IPS DF 4.7 (cell line): Measurements from ENCODE around the gene AKAP6.
"Not testable (repeated sequence)": the region's sequence is repeated elsewhere in the genome, so short reads cannot be mapped to it uniquely, and the experiment has no call there.

Experiments
- DNase-seq: peaks from one replicate; pipeline ENCODE4 v3.0.0-alpha.2; 2013; ENCODE audit warnings: low spot score; ENCODE audit errors: extremely low read depth

The AKAP6 gene

DNA sequence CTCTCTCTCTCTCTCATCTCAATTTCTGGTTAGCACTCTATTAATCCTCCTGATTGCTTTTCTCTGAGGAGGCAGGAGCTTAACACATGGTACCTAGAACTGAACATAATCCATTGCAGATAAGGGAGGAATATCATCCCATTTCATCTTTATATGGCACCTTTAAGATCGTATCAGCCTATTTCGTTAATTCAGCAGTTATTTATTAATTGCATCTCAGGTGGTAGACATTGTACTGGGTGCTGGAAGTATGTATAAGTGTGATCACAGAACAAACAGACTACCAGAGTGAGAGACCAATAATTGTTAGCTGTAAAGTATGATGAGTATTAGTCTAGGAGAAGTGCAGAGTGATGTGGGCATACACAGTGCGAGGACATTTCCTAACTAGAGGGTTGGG is 39.0 kb downstream of the AKAP6 start:
- DNase-seq, result no peak

DNA sequence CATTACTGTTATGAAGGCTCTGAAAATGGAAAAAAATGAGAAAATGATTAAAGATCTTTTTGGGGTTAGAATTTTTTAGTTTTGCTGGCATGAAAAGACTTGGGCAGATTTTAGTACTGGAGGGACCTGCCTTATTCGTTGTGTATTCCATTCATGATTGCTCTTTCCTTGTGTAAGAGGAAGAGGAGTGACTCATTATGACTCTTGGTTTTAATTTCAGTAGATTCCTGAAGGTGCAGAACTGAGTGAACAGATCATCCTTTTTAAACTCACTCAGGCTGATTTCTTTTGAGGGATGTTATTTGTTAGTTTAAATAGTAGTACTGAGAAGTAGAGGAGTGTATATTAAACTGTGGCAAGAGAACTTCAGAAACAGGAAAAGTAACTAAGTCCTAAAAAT is 41.6 kb downstream of the AKAP6 start:
- no peak for DNase-seq

DNA sequence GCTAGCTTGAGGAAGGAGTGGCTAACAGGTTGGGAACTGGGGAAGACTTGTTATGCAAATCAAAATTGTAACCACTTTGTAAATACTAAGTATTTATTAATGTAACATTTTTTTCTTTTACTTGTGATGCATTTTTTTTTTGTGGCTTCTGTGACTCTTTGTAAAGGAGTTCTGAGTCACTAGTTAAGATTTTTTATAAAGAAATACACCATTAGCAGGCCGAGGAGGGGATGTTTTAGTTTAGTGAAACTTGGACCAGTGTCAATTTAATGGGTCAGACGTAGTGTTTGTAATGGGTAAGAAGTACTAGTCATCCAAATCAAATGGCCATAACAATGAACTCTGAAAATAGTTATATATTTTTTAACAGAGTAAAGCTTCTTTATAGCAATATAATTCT is 43.1 kb downstream of the AKAP6 start:
- no peak for DNase-seq

DNA sequence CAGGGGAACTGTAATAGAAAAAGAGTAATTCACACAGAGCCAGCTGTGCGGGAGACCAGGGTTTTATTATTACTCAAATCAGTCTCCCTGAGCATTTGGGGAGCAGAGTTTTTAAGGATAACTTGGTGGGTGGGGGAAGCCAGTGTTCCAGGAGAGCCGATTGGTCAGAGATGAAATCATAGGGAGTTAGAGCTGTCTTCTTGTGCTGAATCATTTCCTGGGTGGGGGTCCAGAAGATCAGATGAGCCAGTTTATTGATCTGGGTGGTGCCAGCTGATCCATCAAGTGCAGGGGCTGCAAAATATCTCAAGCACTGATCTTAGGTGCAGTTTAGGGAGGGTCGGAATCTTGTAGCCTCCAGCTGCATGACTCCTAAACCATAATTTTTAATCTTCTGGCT is 44.1 kb downstream of the AKAP6 start:
- DNase-seq, result not testable (repeated sequence)

DNA sequence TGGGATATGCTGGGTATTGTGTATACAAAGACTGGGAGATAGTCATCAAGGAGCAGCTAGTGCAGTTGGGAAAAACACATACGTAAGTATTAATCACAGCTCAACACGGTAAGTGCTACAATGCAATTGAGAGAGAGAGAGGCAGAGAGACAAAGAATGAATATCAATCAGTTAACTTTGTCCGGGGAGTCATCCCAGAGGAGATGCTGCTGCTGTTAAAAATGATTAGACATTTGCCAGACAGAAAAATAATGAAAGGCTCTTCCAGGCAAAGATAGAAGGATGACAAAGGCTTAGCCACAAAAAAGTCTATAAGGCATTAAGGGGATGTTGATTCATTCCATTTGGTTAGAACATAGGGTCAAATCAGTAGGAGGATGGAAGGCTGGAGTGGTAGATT is 45.1 kb downstream of the AKAP6 start:
- DNase-seq, result no peak

DNA sequence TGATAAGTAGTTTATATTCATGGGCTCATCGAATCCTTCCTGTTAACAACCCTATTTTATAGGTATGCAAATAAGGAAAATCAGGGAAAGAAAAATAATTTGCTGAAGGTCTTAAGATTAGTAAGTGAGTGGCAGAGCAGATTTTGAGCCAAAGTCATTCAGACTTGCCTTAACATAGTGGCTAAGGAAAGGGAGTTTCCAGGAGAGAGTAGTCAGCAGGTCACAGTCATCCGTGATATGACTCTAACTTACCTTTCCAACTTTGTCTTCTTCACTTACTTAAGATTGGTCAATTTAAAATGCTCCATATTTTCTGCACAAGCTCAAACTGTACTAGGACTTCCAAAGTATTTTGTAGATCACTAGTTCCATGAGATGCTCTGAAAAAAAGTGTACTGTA is 46.6 kb downstream of the AKAP6 start:
- DNase-seq, result no peak

DNA sequence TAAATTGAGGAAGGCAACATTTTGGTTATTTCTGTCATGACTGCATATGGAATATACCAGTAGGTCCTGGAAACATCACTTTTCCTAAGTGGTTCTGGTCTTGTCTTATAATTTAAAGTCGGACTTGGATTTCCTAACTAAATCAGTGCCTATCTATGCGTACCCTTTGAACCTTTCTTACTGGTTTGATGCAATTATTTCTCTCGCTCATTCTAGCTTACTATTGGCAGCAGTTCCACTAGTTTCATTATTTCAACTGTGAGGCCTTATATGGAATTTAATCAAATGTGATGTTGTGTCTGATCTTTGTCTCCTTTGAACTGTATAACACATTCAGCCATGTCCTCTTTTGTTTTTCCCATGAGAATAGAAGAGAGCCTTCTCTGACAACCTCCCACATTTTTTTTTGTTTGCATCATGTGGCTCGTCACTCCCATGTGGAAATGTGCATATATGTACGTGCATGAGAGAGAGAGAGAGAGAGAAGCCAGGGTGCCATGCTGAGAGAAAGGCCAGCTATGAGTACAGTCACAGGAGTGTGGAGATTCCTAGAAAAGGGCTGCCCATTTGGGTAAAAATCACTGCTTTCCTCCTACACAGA is 48.0 kb downstream of the AKAP6 start:
- no peak for DNase-seq

DNA sequence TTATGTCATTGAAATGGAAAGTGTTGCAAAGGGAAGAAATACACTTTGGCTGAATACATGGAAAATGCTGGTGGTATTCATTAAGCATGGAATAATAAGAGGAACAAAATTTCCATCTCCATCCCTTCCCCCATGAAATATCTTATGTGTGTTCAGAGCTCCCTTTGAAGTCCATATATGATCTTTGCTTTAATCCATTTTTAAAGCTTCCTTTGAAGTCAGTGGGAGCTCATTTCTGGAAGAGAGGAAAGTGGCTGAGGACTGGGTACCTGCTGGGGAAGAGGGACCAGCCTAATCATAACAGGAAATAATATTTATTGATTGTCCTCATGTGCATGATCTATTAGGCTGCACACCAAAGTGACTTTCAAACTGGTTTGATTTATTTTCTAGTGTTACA is 49.2 kb downstream of the AKAP6 start:
- DNase-seq, result no peak

DNA sequence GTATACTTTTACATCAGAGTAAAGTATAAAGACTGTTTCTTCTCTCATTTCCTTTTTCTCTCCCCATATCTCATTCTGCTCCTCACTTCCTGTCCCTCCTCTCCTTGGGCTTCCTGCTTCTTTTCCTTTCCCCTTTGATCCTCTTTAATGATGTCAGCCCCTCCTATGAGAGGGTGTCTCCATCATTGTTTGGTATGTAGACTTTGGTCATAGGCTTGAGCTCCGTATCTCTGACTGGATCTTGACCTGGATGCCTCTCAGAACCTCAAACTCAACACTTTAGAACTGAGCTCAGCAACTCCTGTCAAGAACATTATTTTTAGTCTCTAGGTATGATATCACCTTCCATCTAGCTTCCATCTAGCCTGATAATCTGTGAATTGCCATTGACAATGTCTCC is 50.3 kb downstream of the AKAP6 start:
- DNase-seq, result no peak

DNA sequence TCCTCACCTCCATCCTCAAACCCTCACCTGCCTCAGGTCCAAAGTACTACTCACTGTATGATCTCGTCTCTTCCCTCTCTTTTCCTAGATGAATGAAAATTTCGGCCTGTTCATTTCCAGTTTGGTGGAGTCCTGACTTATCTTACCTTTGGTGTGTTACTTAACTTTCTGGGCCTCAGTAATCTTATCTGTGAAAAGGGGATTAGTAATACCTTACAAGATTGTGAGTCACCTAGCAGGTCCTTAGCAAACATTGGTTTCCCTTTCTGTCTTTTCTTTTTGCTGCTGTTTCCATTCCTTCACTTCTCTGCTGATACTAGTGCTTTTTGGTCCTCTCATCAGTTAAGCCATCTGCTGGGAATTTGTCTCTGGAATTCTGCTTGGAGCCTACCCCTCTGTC is 52.8 kb downstream of the AKAP6 start:
- DNase-seq, result no peak

DNA sequence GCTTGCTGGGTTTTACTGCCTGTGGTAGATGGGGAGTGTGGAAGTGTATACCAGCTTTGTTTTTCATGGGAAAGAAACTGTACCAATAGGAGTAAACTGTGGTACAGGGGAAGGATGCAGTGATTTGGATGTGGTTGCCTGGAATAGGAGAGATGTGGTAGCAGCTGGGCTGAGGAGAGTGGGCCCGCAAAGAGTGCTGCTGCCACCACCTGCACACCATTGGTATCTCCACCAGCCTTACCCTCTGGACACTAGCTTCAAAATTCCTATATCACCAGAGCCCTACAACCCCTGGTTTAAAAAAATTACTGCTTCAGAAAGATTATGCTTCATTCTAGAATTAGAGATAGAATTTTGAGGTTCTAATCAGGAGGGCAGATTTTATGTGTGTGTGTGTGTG is 53.6 kb downstream of the AKAP6 start:
- no peak for DNase-seq

DNA sequence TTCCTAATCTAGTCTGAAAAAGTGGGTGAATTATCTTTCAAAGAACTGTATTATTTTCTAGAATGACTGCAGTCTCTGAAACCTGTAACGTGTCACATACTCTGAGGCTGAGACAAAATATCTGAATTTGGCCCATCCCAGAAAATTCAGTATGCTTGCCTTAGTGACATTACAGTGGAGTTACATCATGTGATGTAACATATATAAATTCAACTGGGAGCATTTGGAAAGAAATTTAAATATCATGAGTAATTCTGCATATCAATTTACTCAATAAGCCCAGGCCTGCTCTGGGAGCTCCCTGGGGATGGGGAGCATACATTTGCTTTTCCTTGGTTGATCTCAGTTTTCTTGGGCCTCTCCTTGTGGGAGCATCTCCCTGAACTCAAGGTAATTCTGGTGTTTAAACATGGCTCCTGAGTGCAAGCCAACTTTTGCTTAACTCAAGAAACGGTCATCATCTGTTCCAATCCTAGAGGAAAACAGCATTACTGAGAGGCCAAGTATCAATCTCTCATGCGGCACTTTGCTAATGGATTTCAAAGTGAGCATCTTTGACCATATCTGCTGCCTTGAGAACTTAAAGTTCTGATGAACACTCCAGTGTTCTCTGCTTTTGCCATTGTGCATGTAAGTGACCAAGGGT is 54.4 kb downstream of the AKAP6 start:
- DNase-seq, result no peak

DNA sequence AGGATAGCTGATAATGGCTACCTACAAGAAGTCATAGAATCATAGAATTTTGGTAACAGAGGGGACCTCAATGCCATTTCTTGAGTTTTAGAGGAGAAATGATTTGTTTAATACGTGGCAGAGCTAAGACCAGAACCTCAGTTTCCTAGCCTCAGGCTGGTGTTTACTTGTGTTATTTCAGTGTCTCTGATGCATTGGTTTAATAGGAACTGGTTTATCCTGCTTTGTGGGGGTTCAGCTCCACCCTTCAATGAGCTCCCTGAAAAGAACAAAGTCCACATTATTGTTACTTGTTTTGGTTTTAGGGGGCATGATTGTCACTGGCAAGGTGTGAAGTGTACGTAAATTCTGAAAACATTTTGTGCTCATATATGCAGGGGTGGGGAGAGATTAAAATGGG is 55.4 kb downstream of the AKAP6 start:
- no peak for DNase-seq

DNA sequence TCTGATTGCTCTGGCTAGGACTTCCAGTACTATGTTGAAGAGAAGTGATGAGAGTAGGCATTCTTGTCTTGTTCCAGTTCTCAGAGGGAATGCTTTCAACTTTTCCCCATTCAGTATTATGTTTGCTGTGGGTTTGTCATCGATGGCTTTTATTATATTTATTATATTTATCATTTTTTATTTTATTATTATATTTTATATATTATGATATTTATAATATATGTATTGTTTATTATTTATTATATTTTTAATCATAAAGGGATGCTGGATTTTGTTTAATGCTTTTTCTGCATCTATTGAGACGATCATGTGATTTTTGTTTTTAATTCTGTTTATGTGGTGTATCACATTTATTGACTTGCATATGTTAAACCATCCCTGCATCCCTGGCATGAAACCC is 58.2 kb downstream of the AKAP6 start:
- not testable (repeated sequence) for DNase-seq

DNA sequence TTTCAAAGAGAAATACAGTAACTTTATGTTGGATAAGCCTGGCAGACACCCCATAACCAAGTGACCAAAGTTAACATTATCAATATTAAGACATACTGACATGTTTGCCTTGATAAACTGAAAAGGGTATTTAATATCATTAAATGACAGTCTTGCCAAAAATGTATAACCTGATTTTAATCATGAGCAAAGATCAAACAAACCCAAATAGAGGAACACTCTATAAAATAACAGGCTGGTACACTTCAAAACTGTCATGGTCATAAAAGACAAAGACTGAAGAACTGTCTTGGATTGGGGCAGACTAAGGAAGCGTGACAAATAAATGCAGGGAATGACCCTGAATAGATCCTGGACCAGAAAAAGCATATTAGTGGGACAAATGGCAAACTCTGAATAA is 64.0 kb downstream of the AKAP6 start:
- DNase-seq, result no peak

DNA sequence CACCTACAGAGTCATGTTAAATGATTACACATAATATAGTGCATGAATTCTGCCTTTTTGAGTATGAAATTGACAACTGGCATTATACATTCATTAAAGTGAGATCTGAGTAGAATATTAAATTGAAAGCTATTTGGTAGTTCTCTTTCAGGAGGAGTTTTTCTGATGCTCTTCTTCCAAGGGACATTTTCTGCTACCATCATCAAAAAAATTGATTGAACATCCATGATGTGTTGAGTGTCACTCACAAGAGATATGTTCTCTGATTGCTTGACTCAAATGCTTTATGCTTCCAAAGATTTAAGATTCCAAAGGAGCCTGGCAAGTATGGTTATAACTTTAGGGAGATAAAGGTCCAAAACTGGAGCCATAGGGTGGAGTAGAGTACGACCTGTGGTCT is 64.9 kb downstream of the AKAP6 start:
- no peak for DNase-seq

DNA sequence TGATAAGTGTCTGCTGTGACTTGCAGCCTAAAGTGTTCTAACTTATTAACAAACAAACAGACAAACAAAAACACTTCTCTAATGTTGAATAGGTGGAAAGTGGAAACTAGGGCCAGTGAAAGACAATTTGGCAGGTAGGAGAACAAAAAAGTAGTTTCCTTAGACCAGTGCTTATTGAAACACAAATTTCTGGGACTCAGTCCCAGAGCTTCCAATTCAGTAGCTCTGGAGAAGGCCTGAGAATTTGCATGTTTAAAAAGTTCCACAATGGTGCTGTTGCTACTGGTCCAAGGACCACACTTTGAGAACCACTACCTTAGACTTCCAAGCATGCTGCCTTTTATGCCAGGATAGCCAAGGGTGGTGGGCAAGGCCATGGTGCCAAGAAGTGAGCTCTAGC is 67.8 kb downstream of the AKAP6 start:
- no peak for DNase-seq

DNA sequence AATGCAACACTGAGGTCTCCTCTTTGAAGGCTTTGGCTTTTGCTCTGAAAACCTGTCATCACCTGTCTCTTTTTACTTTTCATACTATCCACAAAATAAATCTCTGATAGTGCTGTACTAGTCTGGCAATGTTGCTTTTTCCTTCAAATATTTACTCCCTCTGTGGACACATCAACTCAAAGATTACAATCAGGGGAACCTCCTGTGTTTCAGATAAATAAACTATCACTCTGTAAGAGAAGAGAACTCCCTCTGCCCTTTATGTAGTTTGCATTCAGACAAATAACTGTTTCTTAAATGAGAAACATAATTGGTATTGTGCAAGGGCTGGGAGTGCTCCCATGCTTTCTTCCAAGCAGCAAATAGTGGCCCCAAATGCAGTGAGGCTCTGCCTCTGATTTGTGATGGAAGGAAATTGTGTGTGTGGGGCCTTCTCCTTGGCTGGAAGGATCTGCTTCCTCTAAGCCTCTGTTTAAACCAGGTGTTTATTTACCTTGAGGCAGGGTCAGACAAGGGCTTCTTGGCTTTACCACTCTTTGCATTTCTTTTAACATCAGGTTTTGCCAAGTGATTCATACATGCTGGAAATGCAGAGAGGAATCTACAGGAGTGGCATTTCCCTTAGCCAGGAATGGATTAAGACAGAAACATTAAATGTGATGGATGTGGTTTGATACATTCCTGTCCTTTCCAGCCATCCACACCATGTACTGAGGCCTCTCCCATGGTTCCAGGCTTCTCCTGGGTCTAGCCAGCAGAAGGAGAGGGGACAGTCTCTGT is 69.0 kb downstream of the AKAP6 start:
- DNase-seq, result no peak

DNA sequence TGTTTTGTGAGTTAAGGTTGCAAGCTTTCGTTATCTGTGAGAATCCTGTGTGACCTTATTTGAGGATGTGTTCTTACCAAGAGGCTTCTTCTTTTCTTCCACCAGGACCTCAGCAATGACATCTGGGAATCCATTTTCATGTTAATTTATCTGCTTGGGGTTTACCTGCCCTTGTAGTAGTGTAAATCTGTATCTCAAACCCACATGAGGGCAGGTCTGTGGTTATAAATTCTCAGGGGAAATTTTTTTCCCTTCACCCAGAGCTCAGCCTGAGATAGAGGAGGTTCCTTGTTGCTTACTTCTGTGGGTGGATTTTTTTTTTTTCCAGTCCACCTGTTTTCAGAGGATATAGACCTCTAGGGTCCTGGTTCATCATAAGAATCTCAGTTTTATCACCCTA is 70.8 kb downstream of the AKAP6 start:
- DNase-seq, result no peak

DNA sequence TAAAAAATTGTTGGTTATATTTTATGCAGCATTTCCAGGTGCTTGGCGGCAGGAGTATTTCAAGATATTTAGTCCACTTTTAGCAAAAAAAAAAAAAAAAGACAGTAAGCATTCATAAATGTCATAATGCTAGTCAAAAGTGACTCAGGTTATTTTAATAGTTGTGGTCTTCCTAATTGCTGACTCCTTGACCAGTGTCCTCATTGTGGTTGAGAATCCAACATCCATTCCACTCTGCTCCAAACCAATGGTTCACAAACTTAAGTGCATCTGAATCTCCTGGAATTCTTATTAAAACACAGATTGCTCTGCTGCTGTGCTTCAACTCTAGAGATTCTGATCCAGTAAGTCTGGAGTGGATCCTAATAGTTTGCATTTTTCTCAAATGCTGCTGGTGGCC is 71.4 kb downstream of the AKAP6 start:
- DNase-seq, result no peak

DNA sequence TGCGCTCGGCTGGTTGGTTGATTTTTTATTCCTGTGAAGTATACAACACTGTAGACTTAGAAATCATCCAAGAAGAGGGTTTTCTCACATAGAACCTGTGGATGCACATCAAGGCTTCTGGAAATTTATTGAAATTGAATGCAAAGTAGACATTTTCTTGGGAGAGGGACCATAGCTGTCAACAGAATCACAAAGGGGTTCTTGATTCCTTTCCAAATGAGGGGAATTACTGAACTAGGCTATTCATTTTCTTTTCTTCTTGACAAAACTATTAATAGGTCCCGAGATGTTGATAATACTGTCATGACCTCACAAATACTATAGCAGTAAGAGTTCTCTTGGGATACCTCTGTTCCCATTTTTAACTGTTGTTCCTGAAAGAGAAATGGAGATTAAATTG is 73.9 kb downstream of the AKAP6 start:
- DNase-seq, result no peak

DNA sequence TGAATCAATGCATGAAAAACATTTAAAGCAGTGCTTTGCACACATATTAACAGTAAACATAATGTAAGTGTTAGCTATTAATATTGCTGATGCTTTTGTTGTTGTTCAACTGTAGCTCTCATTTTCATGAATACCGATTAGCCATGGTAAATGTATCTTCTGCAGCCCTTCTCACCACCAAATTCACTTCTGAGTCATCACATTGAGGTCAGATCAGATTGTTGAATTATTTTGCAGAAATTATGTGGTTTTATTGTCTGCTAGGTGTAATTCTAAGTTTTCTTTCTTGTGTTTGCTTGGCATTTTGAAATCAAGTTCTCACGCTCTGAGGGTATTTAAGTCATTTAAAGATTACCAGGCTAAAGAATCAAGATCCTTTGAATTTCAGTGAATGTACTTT is 74.6 kb downstream of the AKAP6 start:
- DNase-seq, result no peak
